Aorta (tissue), 5 donors: ENCODE measurements around the gene TMIGD3. TPM values are rescaled to one million over a fixed set of nuclear protein-coding genes. Genes with fewer than 3 reads are reported as not detected.

Experiments
- ATAC-seq: fragments of 200-7000 bp; cut with Tn5 transposase; one replicate; pipeline ENCODE4 v1.9.1; 2022; ENCODE audit warnings: moderate library complexity; ENCODE audit not compliant: low FRiP score
- DNase-seq, 2 donors: peaks; one replicate each; pipeline ENCODE4 v3.0.0-alpha.2; 2020
- H3K27ac ChIP-seq, 2 donors: one replicate each; pipeline ENCODE4 v1.5.1; 2013; ENCODE audit warnings: low read length in 2 of 2, mild to moderate bottlenecking in 2 of 2, moderate library complexity in 2 of 2, control low read depth in 1 of 2, inconsistent platforms in 1 of 2, low read depth in 1 of 2
- H3K27me3 ChIP-seq, 2 donors: one replicate each; pipeline ENCODE4 v1.6.1; 2013; ENCODE audit warnings: control low read depth in 1 of 2, low read length in 1 of 2, mild to moderate bottlenecking in 1 of 2, moderate library complexity in 1 of 2; ENCODE audit not compliant: insufficient read depth in 2 of 2, control insufficient read depth in 1 of 2
- H3K36me3 ChIP-seq, 2 donors: one replicate each; pipeline ENCODE4 v1.6.1; 2013; ENCODE audit warnings: control low read depth in 1 of 2, low read length in 1 of 2, mild to moderate bottlenecking in 1 of 2; ENCODE audit not compliant: insufficient read depth in 2 of 2, control insufficient read depth in 1 of 2
- H3K4me1 ChIP-seq, 2 donors: one replicate each; pipeline ENCODE4 v1.6.1; 2013; ENCODE audit warnings: low read length in 2 of 2, control low read depth in 1 of 2, mild to moderate bottlenecking in 1 of 2, moderate library complexity in 1 of 2; ENCODE audit not compliant: insufficient read depth in 2 of 2, control insufficient read depth in 1 of 2
- H3K4me3 ChIP-seq, 2 donors: one replicate each; pipeline ENCODE4 v1.5.1; 2013; ENCODE audit warnings: low read length in 2 of 2, control low read depth in 1 of 2, mild to moderate bottlenecking in 1 of 2
- H3K9me3 ChIP-seq: one replicate; pipeline ENCODE4 v1.6.1; 2013; ENCODE audit warnings: mild to moderate bottlenecking, low read length; ENCODE audit not compliant: control insufficient read depth
- WGBS, 2 donors: extraction: QIAGEN DNeasy Blood & Tissue Kit; methylation state at CpG; one replicate each; pipeline ENCODE4 v1.1.7; 2013; 5-methylcytosine and 5-hydroxymethylcytosine counted together
- intact Hi-C, 2 donors: fragments of 100-400 bp; cut with DNase I; formaldehyde crosslinking; loops; one replicate each; pipeline versions ENCODE4 v1.14.2 to v1.15.0; 2022
- polyA plus RNA-seq, 2 donors: library from polyadenylated mRNA; stranded (reverse); fragments of 200-250 nt; gene quantifications; one replicate each; pipeline ENCODE4 v1.2.3, GENCODE V29; 2013
- total RNA-seq, 2 donors: library from RNA; stranded (reverse); fragmentation: NEBNext Ultra II Directional; extraction: Animal tissue kit (Norgen Biotek cat#: 25700); gene quantifications; one replicate each; pipeline ENCODE4 v1.2.1, GENCODE V29; 2021
- donor health status: healthy with polysubstance abuse.
- donor health status: Bipolar disorder and iron deficiency.
- donor health status: DM: no; HTN: no; CAD: no.
- donor health status: DM: no; HTN: no; CAD: no.
- donor health status: DM: yes; HTN: yes; CAD: no.

The TMIGD3 gene
- total and polyA plus RNA-seq, 4 donors: 1.3 to 7.3 (median 5.0) TPM

DNA sequence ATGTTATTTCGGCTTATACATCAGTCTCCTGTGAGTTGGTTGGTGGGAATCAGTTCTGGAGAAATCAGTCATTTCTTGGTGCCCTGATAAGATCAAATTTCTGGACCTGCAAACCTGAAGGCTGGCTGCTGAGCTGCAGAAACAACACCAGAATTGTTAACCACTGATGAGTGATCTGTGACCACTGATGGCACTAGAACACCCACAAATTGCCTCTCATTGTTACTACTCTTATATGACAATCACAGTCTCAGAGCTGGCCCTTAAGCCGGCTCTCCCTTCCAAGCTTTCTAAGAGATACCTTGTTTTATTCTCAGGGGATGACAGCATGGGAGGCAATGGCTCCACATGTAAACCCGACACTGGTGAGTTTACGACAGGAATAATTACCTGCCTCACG is 27.7 kb downstream of the TMIGD3 start:
- Histone ChIP-seq H3K27ac (no peak overlapping the region), H3K4me3 (no peak overlapping the region), H3K4me1 (peaks cover 0 to 2% of the 10 kb centered on the region in 2 donors), H3K36me3 (peaks cover 0 to 4% of the 10 kb centered on the region in 2 donors), H3K27me3 (no peaks in the 10 kb centered on the region), H3K9me3 (no peaks in the 10 kb centered on the region)
- DNase-seq (no peak), ATAC-seq (no peak)
- intact Hi-C loops: no loop called here
- WGBS, 2 donors: 89 to 95% methylated on average over 5 of the region's 5 CpGs

DNA sequence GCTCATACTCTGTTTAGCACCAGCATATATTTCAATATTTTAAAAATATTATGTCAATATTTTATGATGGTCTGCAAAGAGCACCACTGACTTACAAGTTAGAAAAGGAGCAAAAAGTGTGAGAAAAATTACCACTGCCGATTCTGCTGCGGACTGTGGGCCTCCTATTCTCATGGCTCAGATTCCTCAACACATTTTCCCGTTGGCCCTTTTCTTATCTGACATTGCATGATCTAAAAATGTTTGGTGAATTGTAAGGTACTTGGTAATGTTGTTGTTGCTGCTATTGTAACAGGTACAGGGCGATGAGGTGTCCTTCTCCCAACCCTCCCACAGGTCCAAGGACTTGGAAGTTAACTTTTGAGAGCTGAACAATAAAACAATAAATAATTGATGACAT is 28.9 kb downstream of the TMIGD3 start:
- Histone ChIP-seq H3K4me1 (peaks cover 0 to 2% of the 10 kb centered on the region in 2 donors), H3K9me3 (no peaks in the 10 kb centered on the region), H3K27ac (no peak overlapping the region), H3K36me3 (peaks cover 1 to 7% of the 10 kb centered on the region in 2 donors), H3K4me3 (peak overlapping the region in 1 of 2 donors; percentile 26), H3K27me3 (no peaks in the 10 kb centered on the region)
- ATAC-seq: no peak
- intact Hi-C loops: no loop called here
- DNase-seq: no peak
- WGBS, 2 donors: 72 to 76% methylated on average over 4 of the region's 4 CpGs

DNA sequence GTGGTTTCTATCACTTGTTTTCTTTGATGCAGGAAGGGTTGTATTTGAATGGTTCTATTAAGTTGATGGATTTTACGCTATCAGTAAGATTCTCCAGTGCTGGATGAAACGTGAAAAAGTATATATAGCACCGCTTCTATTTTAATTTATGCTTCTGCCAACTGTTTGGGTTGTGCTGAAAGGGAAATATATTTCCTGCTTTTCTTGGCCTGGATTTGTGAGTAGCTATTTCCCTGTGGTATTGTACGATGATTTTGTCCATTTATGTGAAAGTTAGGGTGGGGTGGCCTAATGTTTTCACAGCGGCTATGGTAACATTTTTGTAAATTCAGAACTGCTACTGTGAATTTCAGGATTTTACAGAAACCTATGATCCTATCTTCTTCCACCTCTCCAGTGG is 29.3 kb downstream of the TMIGD3 start:
- Histone ChIP-seq H3K27me3 (no peaks in the 10 kb centered on the region), H3K4me1 (peaks cover 0 to 2% of the 10 kb centered on the region in 2 donors), H3K9me3 (no peaks in the 10 kb centered on the region), H3K27ac (no peak overlapping the region), H3K36me3 (peaks cover 3 to 7% of the 10 kb centered on the region in 2 donors), H3K4me3 (peak overlapping the region in 1 of 2 donors; percentile 39)
- no peak for ATAC-seq
- WGBS, 2 donors: 8 to 10% methylated on average over 5 of the region's 5 CpGs
- intact Hi-C loops: no loop called here
- DNase-seq: no peak

DNA sequence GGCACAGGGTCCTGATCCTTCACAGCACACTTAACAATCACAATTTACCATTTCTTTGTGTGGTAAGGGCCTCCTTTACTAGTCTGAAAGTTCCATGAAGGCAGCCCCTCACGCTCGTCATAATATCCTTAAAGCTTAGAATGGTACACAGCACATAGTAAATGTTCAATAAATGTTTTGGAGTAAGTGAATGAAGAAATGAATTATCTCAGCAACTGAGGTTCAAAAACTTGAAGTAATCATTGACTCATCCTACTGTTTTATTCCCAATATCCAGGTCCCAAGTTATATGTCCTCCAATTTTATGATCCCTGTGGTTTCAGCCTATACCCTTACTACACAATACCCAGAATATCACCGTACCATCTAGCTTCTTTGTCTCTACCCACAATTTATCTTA is 31.9 kb downstream of the TMIGD3 start:
- intact Hi-C loops: no loop called here
- no peak for DNase-seq
- Histone ChIP-seq H3K9me3 (no peaks in the 10 kb centered on the region), H3K36me3 (peaks cover 5 to 6% of the 10 kb centered on the region in 2 donors), H3K4me1 (peaks cover 0 to 2% of the 10 kb centered on the region in 2 donors), H3K27me3 (no peaks in the 10 kb centered on the region), H3K4me3 (no peak overlapping the region), H3K27ac (no peak overlapping the region)
- 94 to 96% methylated on average over 3 of the region's 3 CpGs for WGBS, 2 donors
- ATAC-seq: no peak

DNA sequence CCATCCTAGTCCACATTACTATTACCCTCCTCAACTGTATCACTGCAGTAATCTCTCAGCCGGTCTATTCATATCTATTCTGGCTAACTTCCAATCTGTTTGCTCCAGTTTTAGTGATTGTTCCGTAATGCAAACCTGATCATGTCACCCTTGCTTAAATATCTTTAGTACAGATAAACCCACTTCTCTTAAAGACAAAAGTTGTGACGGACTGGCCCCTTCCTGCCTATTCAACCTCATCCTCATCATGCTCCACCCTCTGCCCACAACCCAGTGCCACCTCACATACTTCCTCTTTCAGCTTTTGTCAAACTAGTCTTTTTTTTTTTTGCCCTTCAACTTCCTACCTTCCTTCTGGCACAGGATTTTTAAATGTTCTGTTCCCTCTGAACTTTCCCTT is 32.4 kb downstream of the TMIGD3 start:
- peak; percentile 63 for ATAC-seq
- peak in 1 of 2 donors; percentile 82 for DNase-seq
- Histone ChIP-seq H3K9me3 (no peaks in the 10 kb centered on the region), H3K4me3 (no peak overlapping the region), H3K27ac (no peak overlapping the region), H3K4me1 (peaks cover 0 to 2% of the 10 kb centered on the region in 2 donors), H3K27me3 (no peaks in the 10 kb centered on the region), H3K36me3 (peaks cover 5 to 6% of the 10 kb centered on the region in 2 donors)
- whole genome bisulfite sequencing, 2 donors: 75 to 76% methylated on average over 3 of the region's 3 CpGs
- intact Hi-C loops: no loop called here

DNA sequence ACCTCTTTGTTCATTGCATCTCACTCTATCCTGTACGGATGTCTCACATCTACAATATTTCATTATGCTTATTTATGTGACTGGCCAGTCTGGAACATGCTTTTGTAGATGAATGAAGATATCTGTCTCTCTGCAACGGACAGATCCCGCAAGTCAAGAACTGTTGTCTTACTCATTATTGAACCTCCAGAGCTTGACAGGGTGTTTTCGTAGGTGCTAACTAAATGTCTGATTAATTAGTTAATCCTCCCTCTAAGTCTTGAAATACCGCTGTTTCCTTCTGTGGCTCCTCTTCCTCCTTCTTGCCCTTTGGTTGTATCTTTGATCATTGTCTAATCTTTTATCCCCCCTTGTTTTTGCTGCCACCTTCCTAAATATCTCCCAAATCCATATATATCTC is 32.8 kb downstream of the TMIGD3 start:
- no peak for DNase-seq
- ATAC-seq: no peak
- Histone ChIP-seq H3K27ac (no peak overlapping the region), H3K4me3 (no peak overlapping the region), H3K9me3 (no peaks in the 10 kb centered on the region), H3K36me3 (peaks cover 5 to 6% of the 10 kb centered on the region in 2 donors), H3K27me3 (no peaks in the 10 kb centered on the region), H3K4me1 (peaks cover 0 to 2% of the 10 kb centered on the region in 2 donors)
- intact Hi-C loops: no loop called here
- 83 to 94% methylated on average over 5 of the region's 5 CpGs for WGBS, 2 donors

DNA sequence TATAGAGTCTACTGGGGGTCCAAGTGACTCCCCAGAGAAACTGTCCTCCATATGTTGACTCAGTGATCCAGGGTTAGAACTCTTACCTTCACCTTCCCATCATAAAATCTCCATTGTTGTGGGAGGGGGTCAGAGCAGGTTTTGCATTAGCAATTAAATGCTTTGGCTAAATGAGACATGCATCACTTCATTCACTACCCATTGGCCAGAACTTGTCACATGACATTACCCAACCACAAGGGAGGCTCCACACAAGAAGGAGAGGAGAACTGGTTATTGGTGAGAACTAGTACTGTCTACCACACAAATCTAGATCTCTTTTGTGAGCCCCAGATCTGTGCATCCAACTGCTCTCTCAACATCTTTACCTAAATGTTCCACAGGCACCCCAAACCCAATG is 33.9 kb downstream of the TMIGD3 start:
- Histone ChIP-seq H3K4me3 (no peak overlapping the region), H3K27me3 (no peaks in the 10 kb centered on the region), H3K27ac (no peak overlapping the region), H3K4me1 (peaks cover 0 to 2% of the 10 kb centered on the region in 2 donors), H3K9me3 (no peaks in the 10 kb centered on the region), H3K36me3 (peaks cover 5 to 6% of the 10 kb centered on the region in 2 donors)
- ATAC-seq (no peak), DNase-seq (no peak)
- intact Hi-C loops: no loop called here

DNA sequence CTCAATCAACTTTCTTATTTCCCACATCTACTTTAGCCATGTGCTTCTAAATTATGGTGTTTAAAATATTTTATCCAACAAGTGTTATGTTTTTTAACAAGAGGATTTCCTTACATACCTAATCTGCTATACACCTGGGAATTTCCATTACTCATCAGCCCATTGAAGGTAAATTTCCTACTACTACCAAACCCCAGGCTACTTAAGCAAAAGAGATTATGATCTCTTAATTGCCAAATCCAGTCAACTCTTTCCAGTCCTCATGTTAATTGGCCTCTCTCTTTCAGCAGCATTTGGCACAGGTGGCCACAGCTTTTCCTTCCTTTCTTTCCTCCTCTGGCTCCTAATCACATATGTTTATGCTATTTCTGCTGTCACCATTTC is 34.7 kb downstream of the TMIGD3 start:
- DNase-seq (no peak), ATAC-seq (no peak)
- Histone ChIP-seq H3K27ac (no peak overlapping the region), H3K36me3 (peaks cover 5 to 6% of the 10 kb centered on the region in 2 donors), H3K27me3 (no peaks in the 10 kb centered on the region), H3K4me3 (no peak overlapping the region), H3K9me3 (no peaks in the 10 kb centered on the region), H3K4me1 (peaks cover 0 to 2% of the 10 kb centered on the region in 2 donors)
- intact Hi-C loops: no loop called here

DNA sequence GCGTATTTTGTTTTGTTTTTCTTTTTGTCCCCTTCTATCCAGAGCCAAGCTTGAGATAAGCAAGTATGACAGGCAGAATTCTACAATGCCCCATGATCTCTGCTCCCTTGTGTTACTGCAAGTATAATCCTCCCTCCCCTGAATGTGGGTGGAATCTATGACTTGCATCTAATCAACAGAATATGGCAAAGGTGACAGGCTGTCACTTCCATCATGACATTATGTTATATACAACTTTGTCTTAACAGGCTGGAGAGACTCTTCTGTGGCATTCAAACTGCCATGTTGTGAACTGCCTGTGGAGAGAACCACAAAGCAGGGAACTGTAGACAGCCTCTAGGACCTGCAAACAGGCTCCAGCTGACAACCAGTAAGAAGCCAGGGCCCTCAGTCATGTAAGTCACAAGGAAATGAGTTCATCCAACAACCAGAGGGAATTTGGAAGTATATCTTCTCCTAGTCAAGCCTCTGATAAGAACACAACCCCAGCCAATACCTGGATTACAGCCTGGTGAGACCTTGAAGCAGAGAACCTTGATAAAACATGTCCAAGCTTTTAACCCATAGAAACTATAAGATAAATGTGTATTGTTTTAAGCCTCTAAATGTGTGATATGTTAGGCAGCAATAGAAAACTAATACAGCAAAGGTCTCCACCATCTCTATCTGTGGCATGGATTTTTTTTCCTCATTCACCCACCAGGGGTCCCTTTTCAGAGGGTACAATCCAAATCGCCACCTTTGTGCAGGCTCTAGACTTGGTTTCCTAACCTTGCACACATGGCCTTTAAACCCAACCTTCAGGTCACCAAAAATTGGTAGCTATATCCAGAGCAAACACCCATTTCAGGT is 35.3 kb downstream of the TMIGD3 start:
- H3K9me3 ChIP-seq: no peaks in the 10 kb centered on the region
- H3K36me3 ChIP-seq: peaks cover 5 to 6% of the 10 kb centered on the region in 2 donors
- intact Hi-C loops: no loop called here
- WGBS, 2 donors: 79 to 85% methylated on average over 2 of the region's 2 CpGs
- DNase-seq (no peak), ATAC-seq (no peak)
- no peak overlapping the region for H3K27ac ChIP-seq
- no peak overlapping the region for H3K4me3 ChIP-seq
- H3K27me3 ChIP-seq: no peaks in the 10 kb centered on the region
- H3K4me1 ChIP-seq: no peaks in the 10 kb centered on the region
